PC-9 (cell line): ENCODE results near the gene TMEM270.

Experiments
- EZH2 ChIP-seq: fragments of 200-600 bp; sonication (generic); IDR thresholded peaks from 2 replicates; pipeline ENCODE4 v1.8.0; 2017; ENCODE audit warnings: antibody characterized with exemption, low read depth
- TF ChIP-seq, protein P1 (sequence below): fragments of 200-600 bp; sonication (generic); conservative IDR thresholded peaks from 2 replicates; pipeline ENCODE4 v1.6.1; 2017; ENCODE audit warnings: mixed run types, antibody characterized with exemption, mild to moderate bottlenecking, moderate library complexity

DNA sequence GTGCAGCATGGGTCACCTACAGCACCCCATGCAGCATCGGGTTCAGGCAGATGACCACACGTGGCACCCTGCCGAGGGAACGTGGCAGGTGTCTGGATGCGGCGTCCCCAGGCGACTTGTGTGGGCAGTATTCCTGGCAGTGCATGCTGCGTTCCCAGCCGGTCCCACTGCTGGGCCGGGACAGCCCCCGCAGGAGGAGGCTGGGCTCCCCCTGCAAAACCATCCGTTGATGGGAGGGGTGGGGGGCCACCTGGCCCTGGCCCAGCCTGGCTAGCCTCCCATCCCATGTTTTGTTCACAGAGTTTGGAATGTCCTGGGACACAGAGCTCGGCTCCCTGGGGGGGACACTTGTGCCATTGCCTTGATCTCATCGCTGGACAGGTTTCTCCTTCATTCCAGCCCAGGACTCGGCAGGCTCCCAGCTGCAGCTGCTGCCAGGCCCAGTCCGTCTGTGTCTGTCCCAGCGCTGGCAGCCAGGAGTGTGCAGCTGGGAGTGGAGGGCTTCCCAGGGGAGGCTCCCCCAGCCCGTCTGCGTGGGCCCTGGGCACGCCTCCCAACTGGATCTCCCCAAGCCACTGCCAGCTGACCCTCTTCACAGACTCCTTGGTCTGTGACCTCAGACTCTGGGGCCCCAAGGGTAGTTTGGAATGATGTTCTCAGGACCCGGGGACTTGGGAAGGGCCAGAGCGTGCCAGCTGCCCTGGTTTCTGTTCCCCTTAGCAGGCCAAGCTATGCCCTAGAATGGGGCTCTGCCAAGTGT is 32.6 kb downstream of the TMEM270 start:
- TF ChIP-seq, protein P1, sequence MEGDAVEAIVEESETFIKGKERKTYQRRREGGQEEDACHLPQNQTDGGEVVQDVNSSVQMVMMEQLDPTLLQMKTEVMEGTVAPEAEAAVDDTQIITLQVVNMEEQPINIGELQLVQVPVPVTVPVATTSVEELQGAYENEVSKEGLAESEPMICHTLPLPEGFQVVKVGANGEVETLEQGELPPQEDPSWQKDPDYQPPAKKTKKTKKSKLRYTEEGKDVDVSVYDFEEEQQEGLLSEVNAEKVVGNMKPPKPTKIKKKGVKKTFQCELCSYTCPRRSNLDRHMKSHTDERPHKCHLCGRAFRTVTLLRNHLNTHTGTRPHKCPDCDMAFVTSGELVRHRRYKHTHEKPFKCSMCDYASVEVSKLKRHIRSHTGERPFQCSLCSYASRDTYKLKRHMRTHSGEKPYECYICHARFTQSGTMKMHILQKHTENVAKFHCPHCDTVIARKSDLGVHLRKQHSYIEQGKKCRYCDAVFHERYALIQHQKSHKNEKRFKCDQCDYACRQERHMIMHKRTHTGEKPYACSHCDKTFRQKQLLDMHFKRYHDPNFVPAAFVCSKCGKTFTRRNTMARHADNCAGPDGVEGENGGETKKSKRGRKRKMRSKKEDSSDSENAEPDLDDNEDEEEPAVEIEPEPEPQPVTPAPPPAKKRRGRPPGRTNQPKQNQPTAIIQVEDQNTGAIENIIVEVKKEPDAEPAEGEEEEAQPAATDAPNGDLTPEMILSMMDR, result no peak
- TF ChIP-seq EZH2, result no peak
